ENCODE data around the gene RDH16.

- TF ChIP-seq POLR2A (IDR thresholded peaks at IDR 0.05) = no peak
- TF ChIP-seq, protein P1, sequence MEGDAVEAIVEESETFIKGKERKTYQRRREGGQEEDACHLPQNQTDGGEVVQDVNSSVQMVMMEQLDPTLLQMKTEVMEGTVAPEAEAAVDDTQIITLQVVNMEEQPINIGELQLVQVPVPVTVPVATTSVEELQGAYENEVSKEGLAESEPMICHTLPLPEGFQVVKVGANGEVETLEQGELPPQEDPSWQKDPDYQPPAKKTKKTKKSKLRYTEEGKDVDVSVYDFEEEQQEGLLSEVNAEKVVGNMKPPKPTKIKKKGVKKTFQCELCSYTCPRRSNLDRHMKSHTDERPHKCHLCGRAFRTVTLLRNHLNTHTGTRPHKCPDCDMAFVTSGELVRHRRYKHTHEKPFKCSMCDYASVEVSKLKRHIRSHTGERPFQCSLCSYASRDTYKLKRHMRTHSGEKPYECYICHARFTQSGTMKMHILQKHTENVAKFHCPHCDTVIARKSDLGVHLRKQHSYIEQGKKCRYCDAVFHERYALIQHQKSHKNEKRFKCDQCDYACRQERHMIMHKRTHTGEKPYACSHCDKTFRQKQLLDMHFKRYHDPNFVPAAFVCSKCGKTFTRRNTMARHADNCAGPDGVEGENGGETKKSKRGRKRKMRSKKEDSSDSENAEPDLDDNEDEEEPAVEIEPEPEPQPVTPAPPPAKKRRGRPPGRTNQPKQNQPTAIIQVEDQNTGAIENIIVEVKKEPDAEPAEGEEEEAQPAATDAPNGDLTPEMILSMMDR (IDR thresholded peaks at IDR 0.05) = no peak
Measured at GRCh38 chr12:56978397-56979138, 21.2 kb upstream of the RDH16 start.
